ENCODE results near the gene RSPRY1.
"Not testable (repeated sequence)": the region's sequence is repeated elsewhere in the genome, so short reads cannot be mapped to it uniquely, and the experiment has no call there.

Gene RSPRY1

GRCh38 chr16:57186872-57187854, 1.0 kb downstream of the RSPRY1 start:
- DNase-seq (ENCODE audit: low read depth): peak; percentile 0

DNA sequence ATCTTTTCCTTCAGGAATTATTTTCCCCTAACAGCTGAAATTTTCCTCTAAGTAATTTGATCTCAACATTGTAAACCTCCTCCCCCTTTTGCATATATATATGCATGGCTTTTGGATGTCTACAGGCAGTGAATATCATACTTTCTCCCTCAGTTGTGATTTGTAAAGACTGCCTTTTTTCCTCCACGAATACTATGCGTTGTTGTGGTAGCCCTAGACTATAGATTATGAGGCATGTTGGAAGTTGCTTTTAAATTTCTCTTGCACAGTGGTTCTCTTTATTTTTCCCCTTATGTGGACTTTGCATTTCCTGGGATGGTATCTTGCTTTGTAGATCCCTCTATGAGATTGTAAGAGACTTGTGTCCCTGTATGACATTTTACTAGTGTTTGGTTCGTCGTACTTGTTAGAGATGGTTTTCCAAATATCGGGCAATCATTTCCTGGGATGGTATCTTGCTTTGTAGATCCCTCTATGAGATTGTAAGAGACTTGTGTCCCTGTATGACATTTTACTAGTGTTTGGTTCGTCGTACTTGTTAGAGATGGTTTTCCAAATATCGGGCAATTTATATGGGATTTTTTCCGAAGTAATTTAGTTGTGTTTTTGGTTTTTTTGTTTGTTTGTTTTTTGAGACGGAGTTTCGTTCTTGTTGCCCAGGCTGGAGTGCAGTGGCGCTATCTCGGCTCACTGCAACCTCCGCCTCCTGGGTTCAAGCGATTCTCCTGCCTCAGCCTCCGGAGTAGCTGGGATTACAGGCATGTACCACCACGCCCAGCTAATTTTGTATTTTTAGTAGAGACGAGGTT, 2.0 kb downstream of the RSPRY1 start:
- DNase-seq (ENCODE audit: low read depth): not testable (repeated sequence)

DNA sequence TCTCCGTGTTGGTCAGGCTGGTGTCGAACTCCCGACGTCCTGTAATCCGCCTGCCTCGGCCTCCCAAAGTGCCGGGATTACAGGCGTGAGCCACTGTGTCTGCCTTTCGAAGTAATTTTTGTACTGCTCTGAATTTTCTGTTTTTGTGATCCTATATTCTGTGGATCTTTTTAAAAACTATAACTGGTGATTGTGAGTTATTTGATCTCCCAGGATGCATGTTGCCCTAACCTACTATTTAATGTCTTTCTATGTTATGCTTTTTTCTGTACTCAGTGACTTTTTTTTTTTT, 2.5 kb downstream of the RSPRY1 start:
- DNase-seq (ENCODE audit: low read depth): no peak

DNA sequence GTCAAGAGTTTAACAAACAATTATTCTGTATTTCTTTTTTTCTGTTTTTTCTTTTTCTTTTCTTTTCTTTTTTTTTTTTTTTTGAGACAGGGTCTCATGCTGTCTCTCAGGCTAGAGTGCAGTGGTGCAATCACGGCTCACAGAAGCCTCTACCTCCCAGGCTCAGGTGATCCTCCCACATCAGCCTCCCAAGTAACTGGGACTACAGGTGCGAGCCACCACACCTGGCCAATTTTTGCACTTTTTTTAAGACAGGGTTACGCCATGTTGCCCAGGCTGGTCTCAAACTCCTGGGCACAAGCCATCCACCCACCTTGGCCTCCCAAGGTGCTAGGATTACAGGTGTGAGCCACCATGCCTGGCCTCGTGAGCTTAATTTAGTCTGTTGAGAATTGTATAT, 3.4 kb downstream of the RSPRY1 start:
- not testable (repeated sequence) for DNase-seq (ENCODE audit: low read depth)

GRCh38 chr16:57190136-57190535, 4.0 kb downstream of the RSPRY1 start:
- no peak for DNase-seq (ENCODE audit: low read depth)

DNA sequence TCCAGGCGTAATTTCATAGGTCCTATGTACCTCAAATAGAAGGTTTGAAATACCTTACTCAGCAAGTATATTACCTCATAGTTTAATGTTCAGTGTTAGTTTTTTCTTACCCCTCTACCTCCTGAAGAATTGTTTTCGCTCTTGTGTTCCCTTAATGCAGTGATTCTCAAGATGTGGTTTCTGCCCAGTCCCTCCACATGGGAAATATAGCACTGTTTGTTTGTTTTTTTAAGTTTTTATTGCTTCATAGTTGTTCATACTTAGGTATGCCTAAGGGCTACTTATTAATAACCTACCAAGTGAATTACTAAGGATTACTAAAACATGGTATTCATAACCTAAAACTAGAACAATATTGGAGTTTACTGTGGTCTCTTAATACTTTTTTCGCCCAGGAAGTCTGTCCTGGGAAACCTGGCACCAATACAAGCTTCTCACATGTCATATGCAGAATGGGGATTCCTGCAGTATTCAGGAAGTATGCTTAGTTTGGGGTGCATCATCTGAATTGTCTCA, 5.0 kb downstream of the RSPRY1 start:
- no peak for DNase-seq (ENCODE audit: low read depth)

DNA sequence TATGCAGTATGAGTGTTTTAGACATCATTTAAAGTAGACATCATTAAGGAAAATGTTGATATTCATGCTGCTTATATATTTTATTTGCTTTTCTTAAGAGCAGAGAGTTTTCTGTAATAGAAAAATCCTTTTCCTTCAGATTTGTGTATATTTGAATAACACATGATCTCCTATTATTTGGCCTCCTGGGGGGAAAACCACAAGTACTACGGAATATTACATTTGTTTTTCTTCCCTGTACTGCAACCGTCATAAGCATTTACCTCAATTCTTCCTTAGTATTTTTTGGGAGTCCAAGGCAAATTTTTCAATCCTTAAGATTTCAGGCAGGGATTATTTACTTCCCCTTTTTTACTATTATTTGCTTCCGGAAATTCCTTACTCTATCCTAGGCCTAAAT, 6.0 kb downstream of the RSPRY1 start:
- no peak for DNase-seq (ENCODE audit: low read depth)

DNA sequence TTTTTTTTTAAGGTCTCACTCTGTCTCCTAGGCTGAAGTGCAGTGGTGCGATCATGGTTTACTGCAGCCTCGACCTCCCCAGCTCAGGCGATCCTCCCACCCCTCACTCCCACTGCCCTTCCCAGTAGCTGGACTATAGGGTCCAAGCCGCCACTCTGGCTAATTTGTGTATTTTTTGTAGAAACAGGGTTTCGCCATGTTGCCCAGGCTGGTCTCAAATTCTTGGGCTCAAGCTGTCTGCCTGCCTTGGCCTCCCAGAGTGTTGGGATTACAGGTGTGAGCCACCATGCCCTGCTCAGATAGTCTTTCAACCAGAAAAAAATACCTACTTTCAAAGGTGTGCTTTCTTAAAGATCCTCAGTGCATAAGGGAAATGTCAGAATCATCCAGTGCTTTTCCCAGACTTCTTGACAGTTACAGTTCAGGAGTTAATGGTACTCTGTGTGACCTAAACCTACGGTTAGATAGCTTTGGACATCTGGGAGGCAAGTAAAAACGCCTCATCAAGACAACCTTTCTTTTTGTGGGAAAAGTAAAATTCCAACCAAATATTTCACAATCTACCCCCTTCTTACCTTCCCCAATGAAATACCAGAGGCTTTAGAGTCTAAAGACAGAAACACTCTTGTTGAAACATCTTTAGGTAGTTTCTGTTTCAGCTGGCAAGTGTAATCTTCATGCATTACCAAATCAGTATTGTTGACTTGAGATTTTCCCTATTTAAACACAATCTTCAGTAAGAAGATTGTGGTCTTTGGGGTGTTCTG, 6.8 kb downstream of the RSPRY1 start:
- no peak for DNase-seq (ENCODE audit: low read depth)

GRCh38 chr16:57194512-57194911, 8.4 kb downstream of the RSPRY1 start:
- no peak for DNase-seq (ENCODE audit: low read depth)

DNA sequence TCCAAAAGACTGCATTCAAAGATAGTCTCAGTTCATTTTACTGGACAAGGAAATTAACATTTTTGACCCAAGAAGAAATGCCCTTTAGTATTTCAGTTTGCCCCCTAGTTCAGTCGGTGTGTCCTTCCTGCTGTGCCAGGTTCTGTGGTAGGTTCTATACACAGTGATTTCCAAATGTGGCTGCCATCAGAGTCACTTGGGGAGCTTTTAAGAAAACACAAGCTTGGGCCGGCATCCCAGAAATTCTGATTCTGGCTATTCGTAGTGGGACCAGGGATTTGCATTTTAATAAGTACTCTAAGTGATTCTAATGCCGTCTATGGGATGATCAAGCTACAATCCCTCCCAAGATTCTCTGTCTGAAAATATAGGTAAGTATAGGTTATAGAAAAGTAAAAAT, 10.2 kb downstream of the RSPRY1 start:
- no peak for DNase-seq (ENCODE audit: low read depth)

DNA sequence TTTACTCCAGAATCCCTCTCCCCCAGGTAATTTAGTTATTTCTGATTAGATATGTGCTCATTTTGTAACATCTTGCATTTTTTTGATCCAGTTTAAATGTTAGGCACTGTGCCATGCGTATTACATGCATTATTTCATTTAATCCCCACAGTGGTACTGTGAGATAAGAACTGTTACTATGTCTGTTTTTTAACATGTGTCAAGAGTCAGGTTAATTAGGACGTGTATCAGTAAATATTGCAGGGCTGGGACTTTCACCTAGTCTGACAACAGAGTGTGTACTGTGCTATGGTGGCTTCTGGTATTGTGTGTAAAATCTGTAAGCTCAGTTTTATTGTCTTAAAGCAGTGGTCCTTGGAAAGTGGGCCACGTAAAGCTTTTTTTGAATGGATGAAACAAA, 10.6 kb downstream of the RSPRY1 start:
- no peak for DNase-seq (ENCODE audit: low read depth)

DNA sequence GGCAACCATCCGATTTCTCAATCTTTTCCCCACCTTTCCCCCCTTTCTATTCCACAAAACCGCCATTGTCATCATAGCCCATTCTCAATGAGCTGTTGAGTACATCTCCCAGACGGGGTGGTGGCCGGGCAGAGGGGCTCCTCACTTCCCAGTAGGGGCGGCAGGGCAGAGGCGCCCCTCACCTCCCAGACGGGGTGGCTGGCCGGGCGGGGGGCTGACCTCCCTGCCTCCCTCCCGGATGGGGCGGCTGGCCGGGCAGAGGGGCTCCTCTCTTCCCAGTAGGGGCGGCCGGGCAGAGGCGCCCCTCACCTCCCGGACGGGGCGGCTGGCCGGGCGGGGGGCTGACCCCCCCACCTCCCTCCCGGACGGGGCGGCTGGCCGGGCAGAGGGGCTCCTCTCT, 14.2 kb downstream of the RSPRY1 start:
- not testable (repeated sequence) for DNase-seq (ENCODE audit: low read depth)

- not testable (repeated sequence) for DNase-seq (ENCODE audit: low read depth)
Measured at GRCh38 chr16:57200926-57201325, 14.8 kb downstream of the RSPRY1 start.

GRCh38 chr16:57202095-57202886, 16.2 kb downstream of the RSPRY1 start:
- no peak for DNase-seq (ENCODE audit: low read depth)

GRCh38 chr16:57203451-57203850, 17.3 kb downstream of the RSPRY1 start:
- no peak for DNase-seq (ENCODE audit: low read depth)

GRCh38 chr16:57204675-57205074, 18.5 kb downstream of the RSPRY1 start:
- no peak for DNase-seq (ENCODE audit: low read depth)

DNA sequence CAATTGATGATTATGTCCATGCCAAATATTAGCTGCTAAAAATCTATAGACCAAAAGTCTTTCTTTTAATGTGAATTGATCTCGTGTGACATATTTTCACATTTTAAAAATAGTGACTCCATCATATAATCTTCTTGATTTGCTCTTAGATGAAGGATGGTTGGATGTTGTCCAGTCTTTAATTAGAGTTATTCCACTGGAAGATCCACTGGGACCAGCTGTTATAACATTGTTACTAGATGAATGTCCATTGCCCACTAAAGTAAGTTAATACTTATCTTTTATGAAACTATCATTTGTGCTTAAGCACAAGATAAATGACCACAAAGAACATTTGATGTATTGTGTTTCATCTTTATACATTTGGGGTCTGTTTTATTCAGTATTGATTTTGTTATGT, 22.8 kb downstream of the RSPRY1 start:
- no peak for DNase-seq (ENCODE audit: low read depth)

- no peak for DNase-seq (ENCODE audit: low read depth)
Measured at GRCh38 chr16:57209780-57210179, 23.7 kb downstream of the RSPRY1 start.

- DNase-seq (ENCODE audit: low read depth): no peak
Measured at GRCh38 chr16:57213462-57213861, 27.3 kb downstream of the RSPRY1 start.

DNA sequence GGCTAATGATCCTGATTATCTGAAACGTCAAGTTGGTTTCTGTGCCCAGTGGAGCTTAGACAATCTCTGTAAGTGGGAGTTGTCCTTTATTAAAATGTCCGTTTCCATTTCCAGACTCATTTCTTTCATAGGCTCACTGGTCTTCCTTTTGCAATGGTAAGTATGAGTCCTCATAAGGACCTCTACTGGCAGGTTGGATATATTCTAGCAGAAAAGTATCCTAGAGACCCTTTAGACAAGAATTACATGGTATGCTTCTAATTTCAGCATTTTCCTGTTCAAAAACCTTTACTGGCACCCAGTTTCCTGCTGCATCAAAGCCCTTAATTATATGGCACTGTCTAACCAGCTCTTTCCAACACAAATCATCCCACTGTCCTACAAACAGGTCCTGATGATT, 30.8 kb downstream of the RSPRY1 start:
- no peak for DNase-seq (ENCODE audit: low read depth)

DNA sequence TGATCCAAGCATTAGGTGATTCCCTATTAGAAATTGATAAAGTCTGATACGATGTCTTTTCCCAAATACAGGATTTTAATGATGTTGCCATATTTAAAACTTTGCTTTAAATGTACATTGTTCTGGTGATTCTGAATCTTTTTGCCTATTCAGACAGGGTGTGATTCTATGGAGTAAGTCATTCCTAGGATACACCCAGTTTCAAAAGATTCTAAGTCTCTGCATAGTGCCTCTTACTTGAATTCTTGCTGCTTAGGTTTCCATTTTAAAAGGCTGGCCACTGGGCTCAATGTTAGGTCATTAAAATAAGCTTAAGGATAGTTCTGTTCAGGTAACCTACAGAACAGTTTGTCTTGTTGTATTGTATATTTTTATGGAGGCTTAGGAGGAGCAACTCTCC, 36.9 kb downstream of the RSPRY1 start:
- no peak for DNase-seq (ENCODE audit: low read depth)

All from T follicular helper cell (primary cell).